Umbilical cord (tissue), 2 donors: Measurements from ENCODE around the gene HDLBP. TPM values are rescaled to one million over a fixed set of nuclear protein-coding genes. Genes with fewer than 3 reads are reported as not detected.
"Not testable (repeated sequence)": the region's sequence is repeated elsewhere in the genome, so short reads cannot be mapped to it uniquely, and the experiment has no call there.

Experiments
- DNase-seq: peaks from one replicate; pipeline ENCODE4 v3.0.0-alpha.2; 2015; ENCODE audit warnings: low spot score
- total RNA-seq: library from RNA; depleted of rRNA; stranded (reverse); fragments of >200 nt; gene quantifications from one replicate; pipeline ENCODE4 v1.2.3, GENCODE V29; 2014; ENCODE audit warnings: low replicate concordance; ENCODE audit not compliant: insufficient read depth

Gene HDLBP
- total RNA-seq, 1 donor from 2014 or later: 1,280 TPM

DNA sequence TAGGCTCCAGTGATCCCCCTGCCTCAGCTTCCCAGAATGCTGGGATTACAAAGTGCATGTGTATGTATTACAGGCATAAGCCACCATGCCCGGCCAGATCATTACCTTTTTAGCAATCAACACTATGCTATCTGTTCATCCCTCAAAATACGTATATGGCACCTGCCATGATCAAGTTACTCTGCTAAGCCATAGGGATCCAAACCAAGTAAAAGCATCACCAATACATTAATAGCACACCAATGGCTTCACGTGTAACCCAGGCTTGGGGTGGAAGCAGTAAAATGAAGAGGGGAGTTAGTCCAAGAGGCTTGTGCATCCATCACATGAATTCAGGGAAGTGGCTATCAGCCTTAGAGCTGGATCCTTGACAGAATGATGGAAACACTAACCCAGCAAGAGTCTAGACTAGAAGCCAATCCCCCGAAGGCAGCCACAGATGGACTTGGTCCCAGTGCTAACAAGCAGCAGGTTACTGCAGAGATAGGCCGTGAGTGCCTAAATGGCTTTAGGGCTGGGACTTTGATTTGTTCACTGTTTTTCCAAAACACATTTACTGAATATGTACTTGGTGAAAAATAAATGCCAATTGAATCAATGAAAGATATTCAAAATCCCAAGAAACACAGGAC is 11.3 kb downstream of the HDLBP start:
- no peak for DNase-seq

DNA sequence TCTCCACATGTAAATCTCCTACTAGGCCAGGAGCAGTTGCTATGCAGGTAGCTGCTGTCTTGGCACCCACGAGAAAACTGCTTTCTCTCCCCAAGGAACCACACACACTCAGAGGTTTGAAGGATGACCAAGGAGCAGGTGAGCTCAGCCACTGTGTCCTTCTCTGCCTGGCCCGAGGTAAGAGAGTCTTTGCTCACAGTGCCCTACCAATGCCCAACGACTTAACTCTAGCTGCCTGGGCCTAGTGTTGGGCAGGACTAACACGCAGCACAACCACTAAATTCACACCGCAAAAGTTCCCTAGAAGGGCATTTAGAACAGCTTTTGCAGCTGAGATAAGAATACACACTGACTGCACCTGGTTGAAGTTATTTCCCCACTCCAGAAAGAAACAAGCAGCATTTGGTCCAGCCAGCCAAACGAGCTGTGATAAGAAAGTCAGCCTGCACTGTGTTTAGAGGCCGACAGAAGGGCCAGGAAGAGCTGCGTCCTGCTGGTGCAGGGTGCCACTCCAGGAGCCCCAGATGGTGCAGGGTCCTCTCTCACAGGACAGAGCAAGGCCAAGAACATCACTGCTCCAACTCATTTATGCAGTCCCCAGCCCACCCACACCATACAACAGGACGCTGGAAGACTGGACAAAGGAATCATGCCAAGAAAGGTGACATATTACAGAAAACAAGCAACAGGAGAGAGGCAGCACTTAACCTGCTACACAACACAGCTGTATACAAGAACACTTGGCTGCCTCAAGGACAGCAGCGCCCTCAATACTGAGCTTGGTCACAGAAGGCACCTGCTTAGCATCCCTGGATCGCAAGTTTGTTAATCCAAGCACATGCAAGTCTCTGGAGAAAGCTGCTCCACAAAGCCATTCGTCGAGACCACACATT is 12.5 kb downstream of the HDLBP start:
- DNase-seq: no peak

DNA sequence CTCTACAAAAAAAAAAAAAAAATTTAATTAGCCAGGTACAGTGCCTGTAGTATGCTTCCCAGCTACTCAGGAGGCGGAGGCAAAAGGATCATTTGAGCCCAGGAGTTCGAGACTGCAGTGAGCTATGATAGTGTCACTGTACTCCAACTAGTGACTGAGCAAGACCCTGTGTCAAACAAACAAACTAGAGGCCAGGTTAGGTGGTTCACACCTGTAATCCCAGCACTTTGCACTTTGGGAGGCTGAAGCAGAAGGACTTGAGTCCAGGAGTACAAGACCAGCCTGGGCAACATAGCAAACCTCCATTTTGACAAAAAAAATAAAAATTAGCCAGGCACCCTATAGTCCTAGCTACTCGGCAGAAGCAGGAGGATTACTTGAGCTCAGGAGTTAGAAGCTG is 13.4 kb downstream of the HDLBP start:
- no peak for DNase-seq

DNA sequence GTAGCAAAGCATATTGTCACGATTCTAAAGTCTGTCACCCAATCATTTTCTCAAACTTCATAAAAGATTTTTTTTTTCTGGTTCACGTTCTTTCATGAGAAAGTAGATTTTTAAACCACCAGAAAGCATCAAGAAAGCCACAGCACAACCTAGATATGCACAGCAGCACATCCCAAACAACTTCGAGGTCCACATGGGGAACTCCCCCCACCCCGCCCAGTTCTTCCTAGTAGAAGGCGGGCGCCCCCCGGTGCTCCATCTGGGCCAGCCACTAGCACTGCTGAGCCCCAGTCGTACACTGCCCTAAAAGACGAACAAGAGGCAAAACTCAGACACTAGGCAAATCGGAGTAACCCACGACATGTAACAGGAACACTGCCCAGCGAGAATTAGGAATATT is 15.5 kb downstream of the HDLBP start:
- no peak for DNase-seq

DNA sequence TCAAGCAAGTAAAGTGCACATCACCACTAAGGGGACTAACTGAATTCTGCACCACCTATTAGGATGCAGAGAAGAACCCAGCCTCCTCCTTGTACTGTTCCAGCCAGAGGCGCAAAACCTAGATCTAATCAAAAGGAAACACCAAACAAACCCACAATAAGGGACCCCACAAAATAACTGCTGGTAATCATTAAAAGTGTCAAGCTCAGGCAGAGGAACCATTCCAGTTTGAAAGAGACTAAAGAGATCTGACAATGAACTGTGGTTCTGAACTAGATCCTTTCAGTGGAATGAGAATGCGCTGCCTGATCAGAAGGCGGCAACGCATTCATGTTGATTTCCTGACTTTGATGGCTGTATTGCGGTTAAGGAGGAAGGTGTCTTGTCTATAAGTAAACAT is 16.8 kb downstream of the HDLBP start:
- DNase-seq: no peak

DNA sequence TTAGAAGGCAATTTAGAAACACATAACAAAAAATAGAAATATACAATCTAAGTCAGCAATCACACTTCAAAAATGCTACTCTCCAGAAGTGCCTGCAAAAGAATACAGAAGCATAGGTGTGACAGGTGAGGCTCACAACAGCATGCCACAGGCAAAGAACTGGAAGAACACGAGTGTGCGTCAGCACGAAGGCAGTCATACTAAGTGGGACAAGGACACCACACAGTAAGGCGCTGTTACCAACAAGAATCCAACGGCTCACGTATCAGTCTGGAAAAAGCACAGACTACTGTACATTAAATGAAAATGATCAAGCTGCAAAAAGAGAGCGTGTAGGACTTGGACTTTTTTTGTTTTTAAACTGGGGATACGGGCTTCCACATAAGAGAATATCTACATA is 18.7 kb downstream of the HDLBP start:
- DNase-seq: no peak

DNA sequence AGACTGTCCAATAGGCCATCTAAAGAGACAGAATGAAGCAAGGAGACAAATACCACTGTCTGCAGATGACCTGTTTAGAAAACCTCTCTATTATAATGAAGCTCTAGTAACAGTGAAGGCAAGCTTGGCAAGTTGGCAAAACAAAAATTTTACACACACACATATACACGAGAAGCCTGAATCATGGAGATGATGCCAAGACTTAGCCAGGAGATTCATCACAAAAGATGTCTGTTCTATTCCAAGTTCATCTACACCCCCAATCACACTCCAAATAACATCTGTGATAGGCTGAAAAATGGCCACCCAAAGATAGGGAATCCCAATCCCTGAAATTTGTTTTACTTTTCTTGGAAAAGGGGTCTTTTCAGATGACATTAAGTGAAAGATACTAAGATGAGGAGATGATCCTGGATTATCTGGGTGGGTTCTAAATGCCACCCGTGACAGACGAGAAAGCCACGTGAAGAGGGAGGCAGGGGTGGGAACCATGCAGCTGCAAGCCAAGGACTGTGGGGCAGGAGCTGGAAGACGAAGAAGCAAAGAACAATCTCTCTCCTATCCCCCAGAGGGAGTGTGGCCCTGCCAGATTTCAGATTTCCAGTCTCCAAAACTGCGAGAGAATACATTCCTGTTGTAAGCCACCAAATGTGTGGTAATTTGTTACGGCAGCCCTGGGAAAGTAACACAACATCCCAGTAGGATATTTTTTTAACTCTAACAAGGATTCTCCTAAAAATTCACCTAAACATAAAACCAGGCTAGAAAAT is 20.0 kb downstream of the HDLBP start:
- DNase-seq: no peak

DNA sequence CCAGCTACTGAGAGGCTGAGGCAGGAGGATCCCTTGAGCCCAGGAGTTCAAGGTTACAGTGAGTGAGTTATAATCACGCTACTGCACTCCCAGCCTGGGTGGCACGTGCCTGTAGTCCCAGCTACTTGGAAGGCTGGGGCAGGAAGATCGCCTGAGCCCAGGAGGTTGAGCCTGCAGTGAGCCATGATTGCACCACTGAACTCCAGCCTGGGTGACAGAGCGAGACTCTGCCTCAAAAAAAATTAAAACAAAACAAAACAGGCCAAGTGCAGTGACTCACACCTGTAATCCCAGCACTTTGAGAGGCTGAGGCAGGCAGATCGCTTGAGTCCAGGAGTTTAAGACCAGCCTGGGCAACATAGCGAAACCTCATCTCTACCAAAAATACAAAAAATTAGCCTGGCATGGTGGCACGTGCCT is 22.1 kb downstream of the HDLBP start:
- not testable (repeated sequence) for DNase-seq

- no peak for DNase-seq
These were observed 23.5 kb downstream of the HDLBP start for GRCh38 chr2:241291977-241292376.

DNA sequence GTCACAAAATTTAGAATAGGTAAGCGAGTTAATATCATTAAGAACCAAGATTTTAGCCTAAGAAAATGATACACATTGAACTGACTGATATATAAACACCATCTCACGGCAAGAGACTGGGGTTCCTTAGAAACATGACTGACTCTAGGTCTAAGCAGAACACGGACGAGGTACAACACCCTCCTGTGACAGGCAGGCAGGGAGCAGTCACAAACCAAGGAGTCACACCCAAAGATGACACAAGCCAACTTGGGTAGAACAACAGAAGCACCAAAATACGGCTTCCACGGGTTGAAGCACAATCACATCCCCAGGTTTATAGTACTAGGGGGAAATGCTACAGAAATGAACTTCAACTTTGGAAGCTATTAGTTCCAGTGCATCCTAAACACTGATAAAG is 24.3 kb downstream of the HDLBP start:
- no peak for DNase-seq

GRCh38 chr2:241289597-241289996 is 25.9 kb downstream of the HDLBP start:
- no peak for DNase-seq

DNA sequence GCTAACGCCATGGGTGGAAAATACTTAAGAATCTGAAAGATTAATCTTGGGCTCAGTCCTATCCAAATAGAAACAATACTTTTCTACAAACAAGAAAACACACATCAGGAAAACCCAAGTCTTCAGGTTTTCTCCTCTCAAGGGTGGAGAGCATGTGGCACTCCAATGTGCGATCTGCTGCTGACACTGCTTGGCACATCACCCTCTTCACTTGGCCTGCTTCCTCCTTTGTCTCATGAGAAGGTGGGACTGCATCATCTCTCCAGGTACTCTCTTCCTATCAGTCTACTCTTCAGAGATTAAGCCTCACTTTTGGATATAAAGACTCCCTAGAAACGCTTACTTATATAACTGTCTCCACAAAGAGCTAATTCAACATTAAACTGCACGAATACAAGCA is 26.4 kb downstream of the HDLBP start:
- no peak for DNase-seq

DNA sequence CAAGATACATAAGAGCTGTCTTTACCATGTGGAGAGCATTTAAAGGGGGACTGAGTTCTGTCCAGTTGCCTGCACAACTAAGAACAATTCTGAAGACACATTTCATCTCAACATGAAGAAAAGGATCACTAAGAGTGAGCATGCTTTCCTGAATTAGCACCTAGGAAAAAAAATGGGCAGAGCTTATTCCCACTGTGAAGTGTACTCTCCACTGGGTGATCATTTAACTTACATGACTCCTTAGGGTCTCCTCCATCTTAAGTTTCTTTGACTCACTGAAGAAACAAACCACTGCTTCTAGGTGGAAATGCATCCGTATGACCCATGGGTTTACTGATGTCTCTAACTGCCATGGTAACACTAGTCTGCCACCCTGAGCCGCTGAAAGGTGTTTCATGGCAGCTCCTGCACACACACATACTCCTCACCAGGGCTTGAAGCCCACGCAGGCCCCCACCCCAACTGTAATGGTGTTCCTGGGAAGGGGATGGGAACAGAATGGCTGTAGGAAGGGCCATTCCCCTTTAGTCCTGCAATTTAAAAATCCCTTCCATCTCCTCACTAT is 27.1 kb downstream of the HDLBP start:
- DNase-seq: no peak

DNA sequence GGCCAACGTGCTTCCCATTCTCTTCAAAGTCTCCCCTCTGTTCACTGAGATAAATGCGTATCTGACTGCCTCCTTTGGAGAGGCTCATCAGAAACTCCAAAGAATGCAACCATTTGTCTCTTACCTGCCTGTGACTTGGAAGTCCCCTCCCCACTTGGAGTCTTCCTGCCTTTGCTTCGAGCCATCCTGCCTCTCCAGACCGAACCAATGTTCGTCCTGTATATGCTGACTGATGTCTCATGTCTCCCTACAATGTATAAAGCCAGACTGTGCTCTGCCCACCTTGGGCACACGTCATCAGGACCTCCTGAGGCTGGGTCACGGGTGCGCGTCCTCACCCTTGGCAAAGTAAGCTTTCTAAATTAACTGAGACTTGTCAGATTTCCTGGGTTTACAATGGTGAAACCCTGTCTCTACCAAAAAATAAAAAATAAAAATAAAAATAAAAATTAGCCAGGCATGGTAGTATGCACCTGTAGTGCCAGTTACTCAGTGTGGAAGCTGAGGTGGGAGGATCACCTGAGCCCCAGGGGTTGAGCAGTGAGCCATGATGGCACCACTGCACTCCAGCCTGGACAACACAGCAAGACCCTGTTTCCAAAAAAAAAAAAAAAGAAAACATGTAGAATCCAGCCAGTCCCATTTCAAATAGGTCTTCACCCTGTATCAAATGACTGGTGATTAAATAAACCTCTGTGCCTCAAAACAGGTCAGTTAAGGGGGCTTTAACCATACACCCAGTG is 29.0 kb downstream of the HDLBP start:
- DNase-seq: no peak

DNA sequence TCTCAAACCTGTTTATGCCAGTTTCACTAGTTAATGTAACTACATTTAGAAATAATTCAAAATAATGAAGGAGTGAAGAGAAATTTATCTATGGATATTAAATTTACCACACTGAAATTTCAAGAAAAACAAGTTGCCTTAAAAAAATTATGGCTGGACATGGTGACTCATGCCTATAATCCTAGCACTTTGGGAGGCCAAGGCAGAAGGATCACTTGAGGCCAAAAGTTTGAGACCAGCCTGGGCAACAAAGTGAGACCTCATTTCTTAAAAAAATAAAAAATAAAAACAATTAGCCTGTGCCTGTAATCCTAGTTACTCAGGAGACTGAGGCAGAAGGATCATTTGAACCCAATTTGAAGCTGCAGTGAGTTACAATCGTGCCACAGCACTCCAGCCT is 29.9 kb downstream of the HDLBP start:
- DNase-seq: no peak

DNA sequence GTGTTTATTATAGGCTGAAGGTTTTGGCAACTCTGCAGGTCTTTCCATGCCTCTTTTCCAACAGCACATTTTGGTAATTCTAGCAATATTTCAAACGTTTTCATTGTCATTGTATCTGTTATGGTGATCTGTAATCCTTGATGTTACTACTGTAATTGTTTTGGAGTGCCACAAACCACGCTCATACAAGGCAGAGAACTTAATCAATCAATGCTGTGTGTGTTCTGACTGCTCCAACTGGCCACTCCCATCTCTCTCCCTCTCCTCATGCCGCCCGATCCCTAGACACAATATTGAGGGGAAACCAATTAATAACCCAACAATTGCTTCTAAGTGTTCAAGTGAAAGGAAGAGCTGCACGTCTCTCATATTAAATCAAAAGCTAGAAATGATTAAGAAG is 32.9 kb downstream of the HDLBP start:
- no peak for DNase-seq

- no peak for DNase-seq
These were observed 35.2 kb downstream of the HDLBP start for GRCh38 chr2:241280291-241280690.

GRCh38 chr2:241279828-241280227 is 35.6 kb downstream of the HDLBP start:
- no peak for DNase-seq

DNA sequence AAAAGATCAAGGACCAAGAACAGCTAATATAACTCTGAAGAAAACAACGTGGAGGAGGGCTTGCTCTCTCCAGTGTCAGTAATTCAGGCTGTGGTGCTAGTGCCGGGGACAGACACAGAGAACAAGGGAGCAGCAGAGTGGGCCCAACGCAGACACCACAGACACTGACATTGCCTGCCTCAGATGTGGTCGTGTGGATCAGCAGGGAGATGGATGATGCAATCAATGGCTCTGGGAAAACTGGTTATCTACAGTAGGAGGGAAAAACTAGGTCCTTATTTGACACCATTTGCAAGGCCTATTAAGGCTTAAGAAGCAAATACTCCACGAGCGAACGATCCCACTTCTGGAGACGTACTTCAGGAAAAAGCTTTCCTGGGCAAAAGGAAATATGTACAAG is 36.1 kb downstream of the HDLBP start:
- DNase-seq: no peak

DNA sequence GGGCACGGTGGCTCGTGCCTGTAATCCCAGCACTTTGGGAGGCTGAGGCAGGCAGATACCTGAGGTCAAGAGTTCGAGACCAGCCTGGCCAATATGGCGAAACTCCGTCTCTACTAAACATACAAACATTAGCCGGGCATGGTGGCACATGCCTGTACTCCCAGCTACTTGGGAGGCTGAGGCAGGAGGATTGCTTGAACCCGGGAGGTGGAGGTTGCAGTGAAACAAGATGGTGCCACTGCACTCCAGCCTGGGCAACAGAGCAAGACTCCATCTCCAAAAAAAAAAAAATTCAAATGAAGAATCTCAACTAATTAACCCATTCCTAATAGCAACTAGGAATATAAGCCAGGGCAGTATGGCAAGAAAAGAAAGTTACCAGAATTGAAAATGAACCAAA is 37.2 kb downstream of the HDLBP start:
- not testable (repeated sequence) for DNase-seq

GRCh38 chr2:241275910-241276309 is 39.6 kb downstream of the HDLBP start:
- no peak for DNase-seq
